ENCODE results near the gene MPST.

MPST gene

DNA sequence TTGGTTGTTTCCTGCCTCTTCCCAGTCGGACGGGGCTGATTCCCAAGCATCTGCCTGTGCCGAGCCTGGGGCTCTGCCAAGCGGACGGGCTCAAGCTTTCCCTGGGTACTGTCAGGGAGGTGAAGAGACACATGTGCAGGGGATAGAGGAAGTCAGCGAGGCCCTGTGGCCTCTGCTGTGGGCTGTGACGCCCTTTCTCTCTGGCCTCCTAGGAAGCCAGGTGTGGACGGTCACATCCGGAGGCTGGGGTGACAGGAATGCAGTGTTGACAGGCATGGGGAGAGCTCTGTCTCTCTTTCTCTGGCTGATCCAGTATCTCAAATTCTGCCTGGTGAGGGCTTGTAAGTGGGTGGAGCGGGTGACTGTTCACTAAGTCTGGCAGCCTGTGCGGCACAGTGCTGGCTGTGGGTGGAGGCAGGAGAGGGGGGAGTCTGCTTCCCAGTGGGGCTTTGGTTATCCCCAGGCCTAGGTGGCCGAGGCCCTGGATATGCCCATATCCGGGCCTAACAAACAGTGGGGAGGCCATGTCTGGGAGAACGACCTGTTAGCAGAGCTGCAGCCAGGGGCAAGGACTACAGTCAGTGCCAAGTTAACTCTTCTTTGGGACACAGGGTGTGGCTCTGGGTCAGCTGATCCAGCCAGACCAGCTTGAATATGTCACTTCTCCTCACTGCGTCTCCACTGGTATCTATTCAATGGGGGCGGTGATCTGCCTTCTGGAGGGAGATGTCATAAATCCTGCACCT lies 33.9 kb downstream of the MPST start:
- POLR2A ChIA-PET, result no interaction called here
- no peaks in the 10 kb centered on the region for H3K9me3 ChIP-seq (ENCODE audit: control insufficient read depth, insufficient read depth, low read depth, low read length)
- TF ChIP-seq ZFHX2 (tag by site-specific recombination; conservative IDR thresholded peaks at IDR 0.05), result peak; percentile 65
- peak; percentile 81 for TF ChIP-seq EGR2 (tag by site-specific recombination; IDR thresholded peaks at IDR 0.05; ENCODE audit: low read depth)
- no peak for TF ChIP-seq ZNF48 (tag by site-specific recombination; IDR thresholded peaks at IDR 0.05)
- no peak for TF ChIP-seq ZNF416 (tag by site-specific recombination; IDR thresholded peaks at IDR 0.05)
- peaks cover 0 to 57% of the 10 kb centered on the region in 2 experiments; a peak in 1 of 3 replicates for H3K36me3 ChIP-seq (ENCODE audit: control insufficient read depth in 2 of 2, insufficient read depth in 1 of 2, low read length in 2 of 2)
- CTCF ChIA-PET, result interaction anchor here (0.8 kb wide), 1 partner anchor 31 kb away, joined by 3 read pairs; no protein-coding TSS in a partner anchor
- H3K4me1 ChIP-seq (ENCODE audit: control insufficient read depth, insufficient read depth, low read length), result peaks cover 5% of the 10 kb centered on the region; the same call in 1 of the 2 replicates
- H3K27ac ChIP-seq (ENCODE audit: extremely low read depth, low read depth, low read length), result no peak overlapping the region
- no peak overlapping the region for H3K4me3 ChIP-seq (ENCODE audit: low read depth, low read length)

GRCh38 chr22:37054056-37054395 lies 34.5 kb downstream of the MPST start:
- H3K27ac ChIP-seq (ENCODE audit: extremely low read depth, low read depth, low read length), result no peak overlapping the region
- CTCF ChIA-PET, result interaction anchor here (0.8 to 2.6 kb wide), 2 partner anchors 32 to 146 kb away, joined by 3 to 9 read pairs; no protein-coding TSS in a partner anchor
- peaks cover 5% of the 10 kb centered on the region; the same call in 1 of the 2 replicates for H3K4me1 ChIP-seq (ENCODE audit: control insufficient read depth, insufficient read depth, low read length)
- H3K4me3 ChIP-seq (ENCODE audit: low read depth, low read length), result no peak overlapping the region
- H3K9me3 ChIP-seq (ENCODE audit: control insufficient read depth, insufficient read depth, low read depth, low read length), result no peaks in the 10 kb centered on the region
- POLR2A ChIA-PET, result interaction anchor here (0.5 kb wide), 1 partner anchor 9 kb away, joined by 3 read pairs; no protein-coding TSS in a partner anchor
- peaks cover 0 to 63% of the 10 kb centered on the region in 2 experiments; a peak in 1 of 3 replicates for H3K36me3 ChIP-seq (ENCODE audit: control insufficient read depth in 2 of 2, insufficient read depth in 1 of 2, low read length in 2 of 2)
- TF ChIP-seq ZSCAN30 (tag by site-specific recombination; IDR thresholded peaks at IDR 0.05), result no peak
- no peak for TF ChIP-seq ZNF660 (tag by site-specific recombination; IDR thresholded peaks at IDR 0.05)
- no peak for TF ChIP-seq MZF1 (tag by site-specific recombination; IDR thresholded peaks at IDR 0.05; ENCODE audit: borderline replicate concordance)
- no peak for TF ChIP-seq SP3 (tag by site-specific recombination; IDR thresholded peaks at IDR 0.05)
- TF ChIP-seq ZNF239 (tag by site-specific recombination; IDR thresholded peaks at IDR 0.05), result no peak
- no peak for TF ChIP-seq ZSCAN5A (tag by site-specific recombination; IDR thresholded peaks at IDR 0.05)
- no peak for TF ChIP-seq ZFP41 (tag by site-specific recombination; IDR thresholded peaks at IDR 0.05; ENCODE audit: borderline replicate concordance)
- TF ChIP-seq ZNF621 (tag by site-specific recombination; IDR thresholded peaks at IDR 0.05), result no peak
- no peak for TF ChIP-seq ZNF529 (tag by site-specific recombination; IDR thresholded peaks at IDR 0.05; ENCODE audit: insufficient replicate concordance)
- TF ChIP-seq ZNF792 (tag by site-specific recombination; IDR thresholded peaks at IDR 0.05), result no peak
- TF ChIP-seq ZNF677 (tag by site-specific recombination; IDR thresholded peaks at IDR 0.05), result no peak
- TF ChIP-seq ZNF549 (tag by site-specific recombination; IDR thresholded peaks at IDR 0.05), result no peak
- TF ChIP-seq, protein P1, sequence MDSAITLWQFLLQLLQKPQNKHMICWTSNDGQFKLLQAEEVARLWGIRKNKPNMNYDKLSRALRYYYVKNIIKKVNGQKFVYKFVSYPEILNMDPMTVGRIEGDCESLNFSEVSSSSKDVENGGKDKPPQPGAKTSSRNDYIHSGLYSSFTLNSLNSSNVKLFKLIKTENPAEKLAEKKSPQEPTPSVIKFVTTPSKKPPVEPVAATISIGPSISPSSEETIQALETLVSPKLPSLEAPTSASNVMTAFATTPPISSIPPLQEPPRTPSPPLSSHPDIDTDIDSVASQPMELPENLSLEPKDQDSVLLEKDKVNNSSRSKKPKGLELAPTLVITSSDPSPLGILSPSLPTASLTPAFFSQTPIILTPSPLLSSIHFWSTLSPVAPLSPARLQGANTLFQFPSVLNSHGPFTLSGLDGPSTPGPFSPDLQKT (IDR thresholded peaks at IDR 0.05; ENCODE audit: borderline replicate concordance, low read depth, low read length), result no peak
- no peak for TF ChIP-seq YY2 (tag by site-specific recombination; IDR thresholded peaks at IDR 0.05)
- no peak for TF ChIP-seq ZNF837 (tag by site-specific recombination; IDR thresholded peaks at IDR 0.05)
- TF ChIP-seq ZNF302 (tag by site-specific recombination; IDR thresholded peaks at IDR 0.05; ENCODE audit: low read depth), result no peak
- TF ChIP-seq ZNF514 (tag by site-specific recombination; IDR thresholded peaks at IDR 0.05), result no peak
